ENCODE data around the gene ZNF575. TPM values are rescaled to one million over a fixed set of nuclear protein-coding genes. Genes with fewer than 3 reads are reported as not detected.

The ZNF575 gene
- total and polyA plus RNA-seq, 12 donors = 0.22 to 2.9 (median 0.87) TPM; not detected in 2

- Histone ChIP-seq H3K36me3 (replicated peaks in 1 of 2) (no peaks in the 10 kb centered on the region), H3K9me3 (replicated peaks in 1 of 3) (no peaks in the 10 kb centered on the region), H3K4me3 (no peak overlapping the region), H3K27ac (no peak overlapping the region), H3K4me1 (replicated peaks in 1 of 2) (peaks cover 9 to 34% of the 10 kb centered on the region in 2 donors), H3K27me3 (no peaks in the 10 kb centered on the region)
- no peak for TF ChIP-seq POLR2A (IDR thresholded peaks at IDR 0.05)
- TF ChIP-seq CTCF (IDR thresholded peaks at IDR 0.05) = no peak
- WGBS, 4 donors = 86 to 92% (median 88%) methylated on average over 3 of the region's 3 CpGs
- intact Hi-C loops (cut with DNase I) = no loop called here
- DNase-seq = no peak
Measured at GRCh38 chr19:43578787-43579186, 45.8 kb downstream of the ZNF575 start.

GRCh38 chr19:43581467-43581866, 48.5 kb downstream of the ZNF575 start:
- WGBS, 4 donors = 32 to 56% (median 40%) methylated on average over 7 of the region's 7 CpGs
- DNase-seq = peak in 1 of 7 donors; percentile 56
- peak overlapping the region in 1 of 4 donors; percentile 50 for H3K4me3 ChIP-seq
- TF ChIP-seq CTCF (IDR thresholded peaks at IDR 0.05) (no peak), POLR2A (IDR thresholded peaks at IDR 0.05) (no peak)
- peak overlapping the region in 2 of 5 donors; percentile 59 to 68 for H3K27ac ChIP-seq
- peaks cover 4 to 24% of the 10 kb centered on the region in 2 donors for H3K4me1 ChIP-seq (replicated peaks in 1 of 2)
- no peaks in the 10 kb centered on the region for H3K9me3 ChIP-seq (replicated peaks in 1 of 3)
- H3K27me3 ChIP-seq = no peaks in the 10 kb centered on the region
- intact Hi-C loops (cut with DNase I) = no loop called here
- H3K36me3 ChIP-seq (replicated peaks in 1 of 2) = no peaks in the 10 kb centered on the region

GRCh38 chr19:43582495-43582894, 49.5 kb downstream of the ZNF575 start:
- H3K4me1 ChIP-seq (replicated peaks in 1 of 2) = peaks cover 4 to 24% of the 10 kb centered on the region in 2 donors
- H3K4me3 ChIP-seq = no peak overlapping the region
- no peak overlapping the region for H3K27ac ChIP-seq
- TF ChIP-seq CTCF (IDR thresholded peaks at IDR 0.05) (no peak), POLR2A (IDR thresholded peaks at IDR 0.05) (no peak)
- H3K36me3 ChIP-seq (replicated peaks in 1 of 2) = no peaks in the 10 kb centered on the region
- 86 to 96% (median 93%) methylated on average over 2 of the region's 2 CpGs for WGBS, 4 donors
- no peaks in the 10 kb centered on the region for H3K27me3 ChIP-seq
- H3K9me3 ChIP-seq (replicated peaks in 1 of 3) = no peaks in the 10 kb centered on the region
- DNase-seq = no peak
- intact Hi-C loops (cut with DNase I) = no loop called here

GRCh38 chr19:43584484-43584883, 51.5 kb downstream of the ZNF575 start:
- Histone ChIP-seq H3K4me1 (replicated peaks in 1 of 2) (peaks cover 4 to 24% of the 10 kb centered on the region in 2 donors), H3K27ac (peak overlapping the region in 4 of 5 donors; percentile 5 to 74 (median 50)), H3K27me3 (no peaks in the 10 kb centered on the region), H3K4me3 (no peak overlapping the region), H3K9me3 (replicated peaks in 1 of 3) (no peaks in the 10 kb centered on the region), H3K36me3 (replicated peaks in 1 of 2) (peaks cover 0 to 5% of the 10 kb centered on the region in 2 donors)
- intact Hi-C loops (cut with DNase I) = no loop called here
- WGBS, 4 donors = 94 to 100% (median 99%) methylated on average over 1 of the region's 1 CpG
- TF ChIP-seq POLR2A (IDR thresholded peaks at IDR 0.05) = no peak
- no peak for TF ChIP-seq CTCF (IDR thresholded peaks at IDR 0.05)
- no peak for DNase-seq

Other genes with a start within 250 kb of the ZNF575 start
- under 1 TPM in 4 of 9 donors, not detected in 5; 0.39 to 0.58 (median 0.55) TPM for gene CD177, start 179.5 kb upstream of the ZNF575 start, total RNA-seq
- under 1 TPM; 0.20 to 0.35 (median 0.24) TPM for gene CD177, start 179.5 kb upstream of the ZNF575 start, polyA plus RNA-seq
- not detected for gene TEX101, start 118.3 kb upstream of the ZNF575 start, total RNA-seq
- not detected for gene TEX101, start 118.3 kb upstream of the ZNF575 start, polyA plus RNA-seq
- 1 to 10 TPM in 5 of 9 donors, under 1 TPM in 4; 0.18 to 1.9 (median 1.1) TPM for gene LYPD3, start 67.6 kb upstream of the ZNF575 start, total RNA-seq
- gene LYPD3, start 67.6 kb upstream of the ZNF575 start, polyA plus RNA-seq = under 1 TPM; 0.48 to 0.73 (median 0.57) TPM
- 10 to 100 TPM in 8 of 9 donors, 1 to 10 TPM in 1; 3.5 to 30.7 (median 16.2) TPM for gene PHLDB3, start 28.4 kb upstream of the ZNF575 start, total RNA-seq
- 10 to 100 TPM in 2 of 3 donors, 1 to 10 TPM in 1; 1.7 to 54.5 (median 33.7) TPM for gene PHLDB3, start 28.4 kb upstream of the ZNF575 start, polyA plus RNA-seq
- 10 to 100 TPM; 15.9 to 78.7 (median 36.5) TPM for gene ETHE1, start 6.0 kb upstream of the ZNF575 start, total RNA-seq
- 10 to 100 TPM; 18.2 to 20.0 (median 18.4) TPM for gene ETHE1, start 6.0 kb upstream of the ZNF575 start, polyA plus RNA-seq
- 10 to 100 TPM; 16.6 to 32.2 (median 28.7) TPM for gene XRCC1, start 42.3 kb downstream of the ZNF575 start, total RNA-seq
- 10 to 100 TPM; 15.7 to 37.2 (median 31.1) TPM for gene XRCC1, start 42.3 kb downstream of the ZNF575 start, polyA plus RNA-seq
- gene PINLYP, start 42.6 kb downstream of the ZNF575 start, total RNA-seq = 10 to 100 TPM in 1 of 9 donors, 1 to 10 TPM in 6, under 1 TPM in 1, not detected in 1; 0.61 to 11.0 (median 3.0) TPM
- 10 to 100 TPM in 2 of 3 donors, 1 to 10 TPM in 1; 4.3 to 16.0 (median 12.4) TPM for gene PINLYP, start 42.6 kb downstream of the ZNF575 start, polyA plus RNA-seq
- gene IRGQ, start 62.9 kb downstream of the ZNF575 start, total RNA-seq = 10 to 100 TPM; 14.0 to 57.9 (median 23.8) TPM
- 10 to 100 TPM in 1 of 3 donors, 1 to 10 TPM in 2; 7.0 to 12.8 (median 7.4) TPM for gene IRGQ, start 62.9 kb downstream of the ZNF575 start, polyA plus RNA-seq
- gene ZNF576, start 63.4 kb downstream of the ZNF575 start, total RNA-seq = 100 to 1,000 TPM in 1 of 9 donors, 10 to 100 TPM in 8; 15.2 to 114 (median 25.5) TPM
- 10 to 100 TPM in 2 of 3 donors, 1 to 10 TPM in 1; 9.8 to 13.7 (median 10.8) TPM for gene ZNF576, start 63.4 kb downstream of the ZNF575 start, polyA plus RNA-seq
- under 1 TPM in 6 of 9 donors, not detected in 3; 0.15 to 0.43 (median 0.18) TPM for gene SRRM5, start 78.9 kb downstream of the ZNF575 start, total RNA-seq
- gene SRRM5, start 78.9 kb downstream of the ZNF575 start, polyA plus RNA-seq = 1 to 10 TPM in 2 of 3 donors, under 1 TPM in 1; 0.53 to 4.7 (median 1.2) TPM
- gene ZNF428, start 86.4 kb downstream of the ZNF575 start, total RNA-seq = 10 to 100 TPM; 34.9 to 71.2 (median 57.9) TPM
- gene ZNF428, start 86.4 kb downstream of the ZNF575 start, polyA plus RNA-seq = 100 to 1,000 TPM in 2 of 3 donors, 10 to 100 TPM in 1; 10.3 to 214 (median 148) TPM
- 10 to 100 TPM; 16.6 to 53.9 (median 38.6) TPM for gene CADM4, start 106.7 kb downstream of the ZNF575 start, total RNA-seq
- 10 to 100 TPM; 21.7 to 92.7 (median 41.4) TPM for gene CADM4, start 106.7 kb downstream of the ZNF575 start, polyA plus RNA-seq
- gene PLAUR, start 137.0 kb downstream of the ZNF575 start, total RNA-seq = 10 to 100 TPM in 6 of 9 donors, 1 to 10 TPM in 3; 4.5 to 25.9 (median 12.1) TPM
- gene PLAUR, start 137.0 kb downstream of the ZNF575 start, polyA plus RNA-seq = 10 to 100 TPM in 2 of 3 donors, 1 to 10 TPM in 1; 6.3 to 16.3 (median 14.5) TPM
- gene IRGC, start 182.9 kb downstream of the ZNF575 start, total RNA-seq = not detected
- gene IRGC, start 182.9 kb downstream of the ZNF575 start, polyA plus RNA-seq = not detected
- 10 to 100 TPM; 19.4 to 58.5 (median 34.4) TPM for gene SMG9, start 221.8 kb downstream of the ZNF575 start, total RNA-seq
- gene SMG9, start 221.8 kb downstream of the ZNF575 start, polyA plus RNA-seq = 10 to 100 TPM; 39.9 to 63.2 (median 51.6) TPM
- 1 to 10 TPM in 3 of 9 donors, under 1 TPM in 6; 0.22 to 2.9 (median 0.52) TPM for gene KCNN4, start 247.8 kb downstream of the ZNF575 start, total RNA-seq
- 10 to 100 TPM in 1 of 3 donors, 1 to 10 TPM in 1, under 1 TPM in 1; 0.48 to 13.0 (median 3.2) TPM for gene KCNN4, start 247.8 kb downstream of the ZNF575 start, polyA plus RNA-seq